HG03565 (cell line): ENCODE data around the gene LMOD2.

Experiments used
- ATAC-seq: cut with Tn5 transposase; IDR thresholded peaks from one replicate; pipeline ENCODE4 v1.9.1; 2021; ENCODE audit warnings: mild to moderate bottlenecking, moderate library complexity; ENCODE audit not compliant: unreplicated experiment

LMOD2 gene

DNA sequence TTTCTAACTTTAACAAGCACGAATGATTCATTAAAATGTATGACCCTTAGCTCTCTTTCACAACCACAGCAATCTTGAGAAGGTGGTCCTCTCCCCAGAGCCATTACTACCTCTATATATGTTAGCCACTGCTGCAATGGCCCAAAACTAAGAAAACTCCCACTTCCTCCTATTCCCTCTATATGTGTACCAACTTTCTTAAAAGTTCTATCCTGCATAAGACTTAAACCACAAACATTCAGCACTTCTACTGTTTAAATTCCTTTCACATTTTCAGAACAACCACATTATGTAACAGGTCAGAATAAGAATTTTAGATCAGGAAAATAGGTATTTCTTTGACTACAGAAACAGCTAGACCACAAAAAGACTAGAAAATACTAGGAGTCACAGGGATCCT is 57.0 kb downstream of the LMOD2 start:
- no peak for ATAC-seq
